Body of pancreas (tissue), 4 donors: Measurements from ENCODE around the gene FUT8.

Experiments used
- CTCF ChIP-seq, 7 experiments: fragments of 450-650 bp in 4 of 7; fragments of 200-600 bp in 3 of 7; sonication (generic) in 3 of 7; IDR thresholded peaks; one replicate each; pipeline ENCODE4 v1.5.1; 2016 to 2019; ENCODE audit warnings: antibody characterized with exemption in 7 of 7
- POLR2A ChIP-seq, 3 donors: fragments of 450-650 bp; IDR thresholded peaks; one replicate each; pipeline ENCODE4 v1.6.1; 2016; ENCODE audit warnings: antibody characterized with exemption in 3 of 3, mild to moderate bottlenecking in 2 of 3

- no peak for TF ChIP-seq CTCF (IDR thresholded peaks at IDR 0.05)
- TF ChIP-seq POLR2A (IDR thresholded peaks at IDR 0.05): no peak
Measured at GRCh38 chr14:65639216-65639615, 226.7 kb downstream of the FUT8 start.
